Nephron progenitor cell (in vitro differentiated cells): ENCODE data around the gene SLC14A1.

ENCODE experiments used
- DNase-seq: peaks from one replicate; pipeline ENCODE4 v3.0.0; 2021
- H3K27ac Mint-ChIP-seq: 2 replicates; pipeline ENCODE4 v1.8.0; 2021; ENCODE audit warnings: mild to moderate bottlenecking, moderate library complexity, mixed read lengths
- H3K27me3 Mint-ChIP-seq: 2 replicates; pipeline ENCODE4 v1.8.0; 2021; ENCODE audit warnings: mild to moderate bottlenecking, low read depth, mixed read lengths; ENCODE audit not compliant: poor library complexity
- H3K36me3 Mint-ChIP-seq: 2 replicates; pipeline ENCODE4 v1.8.0; 2021; ENCODE audit warnings: low read depth, mixed read lengths
- H3K4me1 Mint-ChIP-seq: 2 replicates; pipeline ENCODE4 v1.8.0; 2021; ENCODE audit warnings: mixed read lengths
- H3K4me3 Mint-ChIP-seq: 2 replicates; pipeline ENCODE4 v1.8.0; 2021; ENCODE audit warnings: mild to moderate bottlenecking, moderate library complexity, mixed read lengths
- H3K9me3 Mint-ChIP-seq: 2 replicates; pipeline ENCODE4 v1.8.0; 2021; ENCODE audit warnings: mild to moderate bottlenecking, moderate library complexity, mixed read lengths
- CTCF ChIP-seq: fragments of 200-600 bp; sonication (generic); IDR thresholded peaks from 2 replicates; pipeline ENCODE4 v1.5.0; 2021; ENCODE audit warnings: antibody characterized with exemption

SLC14A1 gene

GRCh38 chr18:45723567-45724355 is at the start of gene SLC14A1:
Gene SLC14A1 (plus strand): TSS chr18:45724181. CDS start chr18:45730321, 6,140 bp downstream.
- Mint-ChIP-seq H3K27ac (peak within 1 kb of the TSS; percentile 29), H3K36me3 (no peaks in the 10 kb centered on the region), H3K9me3 (no peaks in the 10 kb centered on the region), H3K27me3 (peaks cover 8% of the 10 kb centered on the region), H3K4me3 (no peak within 1 kb of the TSS), H3K4me1 (peaks cover 34% of the 10 kb centered on the region)
- no peak for TF ChIP-seq CTCF
- DNase-seq, result no peak

- Mint-ChIP-seq H3K4me3 (no peak overlapping the region), H3K9me3 (no peaks in the 10 kb centered on the region), H3K4me1 (no peaks in the 10 kb centered on the region), H3K27me3 (peaks cover 17% of the 10 kb centered on the region), H3K36me3 (no peaks in the 10 kb centered on the region), H3K27ac (no peak overlapping the region)
- no peak for DNase-seq
- no peak for TF ChIP-seq CTCF
Measured at GRCh38 chr18:45677276-45677807, 46.6 kb upstream of the SLC14A1 start.

GRCh38 chr18:45678441-45678840 is 45.5 kb upstream of the SLC14A1 start:
- Mint-ChIP-seq H3K27me3 (peaks cover 12% of the 10 kb centered on the region), H3K4me3 (no peak overlapping the region), H3K9me3 (no peaks in the 10 kb centered on the region), H3K4me1 (no peaks in the 10 kb centered on the region), H3K27ac (no peak overlapping the region), H3K36me3 (no peaks in the 10 kb centered on the region)
- DNase-seq, result no peak
- no peak for TF ChIP-seq CTCF

DNA sequence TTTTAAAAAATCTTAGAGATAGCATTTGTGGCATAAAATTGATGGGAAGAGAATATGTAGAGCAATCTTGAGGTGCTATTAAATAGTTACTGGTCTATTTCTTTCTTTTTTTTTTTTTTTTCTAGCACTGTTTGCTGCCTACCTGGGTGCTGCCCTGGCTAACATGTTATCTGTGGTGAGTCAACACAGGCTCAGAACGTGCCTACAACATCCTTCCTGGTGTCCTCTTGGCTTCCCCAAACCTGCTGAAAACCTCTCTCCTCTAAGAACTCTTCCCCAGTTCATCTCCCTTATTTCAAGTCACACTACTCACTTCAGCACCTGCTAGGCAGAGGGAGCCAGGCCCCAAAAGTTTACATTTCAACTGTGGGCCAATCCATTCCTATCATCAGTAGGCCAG is 45.1 kb upstream of the SLC14A1 start:
- H3K4me3 Mint-ChIP-seq, result no peak overlapping the region
- H3K36me3 Mint-ChIP-seq, result no peaks in the 10 kb centered on the region
- no peak overlapping the region for H3K27ac Mint-ChIP-seq
- no peak for TF ChIP-seq CTCF
- DNase-seq, result no peak
- H3K27me3 Mint-ChIP-seq, result peaks cover 12% of the 10 kb centered on the region
- no peaks in the 10 kb centered on the region for H3K4me1 Mint-ChIP-seq
- H3K9me3 Mint-ChIP-seq, result no peaks in the 10 kb centered on the region

DNA sequence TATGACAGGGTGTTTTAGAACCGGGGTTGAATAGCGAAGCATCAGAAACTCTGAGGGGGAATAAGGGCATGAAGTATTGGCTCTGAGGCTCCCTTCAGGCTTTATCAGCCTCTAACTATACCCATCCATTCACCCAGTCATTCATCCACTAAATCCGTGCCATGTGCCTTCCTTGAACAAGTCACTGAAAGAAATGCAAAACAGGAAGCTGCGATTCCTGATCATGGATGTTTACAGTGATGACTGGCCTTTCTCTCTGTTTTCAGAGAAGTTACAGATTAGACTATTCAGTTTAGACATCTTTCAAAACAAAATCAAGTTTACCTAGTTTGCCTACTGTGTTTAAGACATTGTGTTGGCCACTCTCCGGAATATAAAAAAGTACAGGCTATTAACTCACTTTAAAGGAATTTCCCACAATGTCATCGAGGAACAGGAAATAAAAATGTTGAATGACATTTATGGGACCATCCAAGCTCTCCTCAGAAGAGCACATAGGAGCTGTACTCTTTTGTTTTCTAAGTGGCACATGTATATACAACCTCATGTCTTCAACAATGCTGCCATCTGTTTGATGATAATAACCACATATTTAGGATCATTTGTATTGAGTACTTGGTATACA is 43.8 kb upstream of the SLC14A1 start:
- no peaks in the 10 kb centered on the region for H3K9me3 Mint-ChIP-seq
- no peaks in the 10 kb centered on the region for H3K4me1 Mint-ChIP-seq
- H3K36me3 Mint-ChIP-seq, result no peaks in the 10 kb centered on the region
- DNase-seq, result no peak
- H3K4me3 Mint-ChIP-seq, result no peak overlapping the region
- H3K27ac Mint-ChIP-seq, result no peak overlapping the region
- peaks cover 17% of the 10 kb centered on the region for H3K27me3 Mint-ChIP-seq
- no peak for TF ChIP-seq CTCF
